HG02678 (cell line): ENCODE data around the gene CACNA2D4.

Experiments
- ATAC-seq: cut with Tn5 transposase; IDR thresholded peaks from one replicate; pipeline ENCODE4 v1.9.1; 2021; ENCODE audit warnings: mild to moderate bottlenecking, moderate library complexity; ENCODE audit not compliant: unreplicated experiment

CACNA2D4 gene

GRCh38 chr12:1847411-1847810 is 71.0 kb downstream of the CACNA2D4 start:
- ATAC-seq = no peak

GRCh38 chr12:1846421-1847405 is 71.7 kb downstream of the CACNA2D4 start:
- ATAC-seq = no peak

GRCh38 chr12:1845886-1846285 is 72.6 kb downstream of the CACNA2D4 start:
- ATAC-seq = no peak

- ATAC-seq = no peak
Observed at GRCh38 chr12:1845427-1845826, 73.0 kb downstream of the CACNA2D4 start.

GRCh38 chr12:1844661-1845409 is 73.6 kb downstream of the CACNA2D4 start:
- ATAC-seq = no peak

- no peak for ATAC-seq
Observed at GRCh38 chr12:1844223-1844622, 74.2 kb downstream of the CACNA2D4 start.

GRCh38 chr12:1843641-1844005 is 74.8 kb downstream of the CACNA2D4 start:
- ATAC-seq = no peak

GRCh38 chr12:1842905-1843640 is 75.4 kb downstream of the CACNA2D4 start:
- no peak for ATAC-seq

GRCh38 chr12:1842183-1842904 is 76.1 kb downstream of the CACNA2D4 start:
- ATAC-seq = no peak

- ATAC-seq = no peak
Observed at GRCh38 chr12:1841586-1842182, 76.8 kb downstream of the CACNA2D4 start.

GRCh38 chr12:1840981-1841425 is 77.4 kb downstream of the CACNA2D4 start:
- ATAC-seq = no peak

GRCh38 chr12:1839956-1840951 is 78.2 kb downstream of the CACNA2D4 start:
- ATAC-seq = no peak

GRCh38 chr12:1839464-1839863 is 79.0 kb downstream of the CACNA2D4 start:
- no peak for ATAC-seq

GRCh38 chr12:1838994-1839365 is 79.5 kb downstream of the CACNA2D4 start:
- no peak for ATAC-seq

- ATAC-seq = no peak
Observed at GRCh38 chr12:1838205-1838993, 80.1 kb downstream of the CACNA2D4 start.

GRCh38 chr12:1837541-1838204 is 80.8 kb downstream of the CACNA2D4 start:
- no peak for ATAC-seq

GRCh38 chr12:1836854-1837421 is 81.5 kb downstream of the CACNA2D4 start:
- no peak for ATAC-seq
